ENCODE data around the gene FNDC11. TPM values are rescaled to one million over a fixed set of nuclear protein-coding genes. Genes with fewer than 3 reads are reported as not detected.

Gene FNDC11
- total RNA-seq, 2 experiments from 2014 or later = 0.26 to 0.29 TPM

GRCh38 chr20:63574156-63574828 is 20.3 kb downstream of the FNDC11 start, which contains the start of gene HELZ2:
TSS of gene HELZ2 (minus strand) at chr20:63574239. CDS start at chr20:63572385, 1,854 bp downstream.
- ChIA-PET CTCF (interaction anchor here (0.6 to 1.6 kb wide), 5 partner anchors 26 to 291 kb away, joined by 3 to 7 read pairs (median 4); partner anchors contain the start of gene TPD52L2), POLR2A (interaction anchor here (0.6 to 1.4 kb wide), 12 partner anchors 9 to 386 kb away, joined by 3 to 4 read pairs (median 3); partner anchors contain the start of genes GMEB2, RTEL1 and STMN3)
- peaks cover 6% of the 10 kb centered on the region for H3K36me3 Mint-ChIP-seq (ENCODE audit: low read depth)
- peak within 1 kb of the TSS; percentile 89 for H3K27ac Mint-ChIP-seq
- H3K4me1 Mint-ChIP-seq (ENCODE audit: low read depth) = peaks cover 10% of the 10 kb centered on the region
- peak; percentile 85 for DNase-seq
- peak; percentile 84 for ATAC-seq
- H3K9me3 Mint-ChIP-seq (ENCODE audit: insufficient read depth) = no peaks in the 10 kb centered on the region
- peaks cover 18% of the 10 kb centered on the region for H3K27me3 Mint-ChIP-seq (ENCODE audit: low read depth)
- peak within 1 kb of the TSS; percentile 83 for H3K4me3 Mint-ChIP-seq

DNA sequence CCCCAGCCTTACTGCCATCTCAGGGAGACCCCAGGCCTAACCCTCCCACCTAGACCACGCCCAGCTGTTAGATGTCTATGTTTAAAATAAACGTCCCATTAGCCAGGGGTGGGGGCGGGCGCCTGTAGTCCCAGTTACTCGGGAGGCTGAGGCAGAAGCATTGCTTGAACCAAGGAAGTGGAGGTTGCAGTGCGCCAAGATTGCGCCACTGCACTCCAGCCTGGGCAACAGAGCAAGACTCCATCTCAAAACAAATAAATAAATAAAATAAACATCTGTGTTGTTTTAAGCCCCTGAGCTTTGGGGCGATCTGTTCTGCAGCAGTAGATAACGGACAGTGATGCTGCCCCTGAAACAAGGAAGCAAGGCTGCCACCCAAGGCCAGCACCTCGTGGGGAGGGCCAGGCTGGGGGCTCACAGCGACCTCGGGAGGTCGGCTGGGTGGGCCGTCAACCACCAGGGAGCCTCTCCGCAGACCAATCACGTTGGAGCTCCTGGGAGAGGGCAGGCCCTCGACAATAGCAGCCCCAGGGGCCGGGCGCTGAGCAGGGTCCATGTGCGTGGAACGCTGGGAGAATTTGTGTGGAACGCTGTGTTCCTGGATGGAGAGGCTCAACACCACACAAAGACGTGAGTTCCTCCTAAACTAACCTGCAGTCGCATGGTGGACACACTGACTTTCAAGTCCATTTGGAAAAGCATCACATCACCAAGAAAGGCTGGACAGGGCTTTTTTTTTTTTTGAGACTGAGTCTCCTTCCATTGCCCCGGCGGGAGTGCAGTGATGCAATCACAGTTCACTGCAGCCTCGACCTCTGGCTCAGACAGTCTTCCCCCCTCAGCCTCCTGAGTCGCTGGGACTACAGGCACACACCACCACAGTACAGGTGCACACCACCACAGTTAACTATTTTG is 21.1 kb downstream of the FNDC11 start:
- ATAC-seq (no peak), DNase-seq (no peak)
- POLR2A ChIA-PET = interaction anchor here (0.8 to 1.2 kb wide), 4 partner anchors 46 to 385 kb away, joined by 3 to 4 read pairs (median 4); partner anchors contain the start of gene RTEL1
- peaks cover 2% of the 10 kb centered on the region for H3K4me1 Mint-ChIP-seq (ENCODE audit: low read depth)
- H3K27ac Mint-ChIP-seq = peak overlapping the region; percentile 46
- CTCF ChIA-PET = interaction anchor here (0.8 to 1.6 kb wide), 3 partner anchors 37 to 290 kb away, joined by 3 to 7 read pairs (median 4); partner anchors contain the start of gene TPD52L2
- H3K4me3 Mint-ChIP-seq = peak overlapping the region; percentile 58
- H3K36me3 Mint-ChIP-seq (ENCODE audit: low read depth) = peaks cover 3% of the 10 kb centered on the region
- no peaks in the 10 kb centered on the region for H3K9me3 Mint-ChIP-seq (ENCODE audit: insufficient read depth)
- peaks cover 22% of the 10 kb centered on the region for H3K27me3 Mint-ChIP-seq (ENCODE audit: low read depth)

- Mint-ChIP-seq H3K4me3 (no peak overlapping the region), H3K4me1 (ENCODE audit: low read depth) (peaks cover 1% of the 10 kb centered on the region), H3K27me3 (ENCODE audit: low read depth) (peaks cover 29% of the 10 kb centered on the region), H3K36me3 (ENCODE audit: low read depth) (no peaks in the 10 kb centered on the region), H3K27ac (no peak overlapping the region), H3K9me3 (ENCODE audit: insufficient read depth) (no peaks in the 10 kb centered on the region)
- DNase-seq (no peak), ATAC-seq (no peak)
- ChIA-PET CTCF (no interaction called here), POLR2A (no interaction called here)
Measured at GRCh38 chr20:63576311-63576710, 22.4 kb downstream of the FNDC11 start.

DNA sequence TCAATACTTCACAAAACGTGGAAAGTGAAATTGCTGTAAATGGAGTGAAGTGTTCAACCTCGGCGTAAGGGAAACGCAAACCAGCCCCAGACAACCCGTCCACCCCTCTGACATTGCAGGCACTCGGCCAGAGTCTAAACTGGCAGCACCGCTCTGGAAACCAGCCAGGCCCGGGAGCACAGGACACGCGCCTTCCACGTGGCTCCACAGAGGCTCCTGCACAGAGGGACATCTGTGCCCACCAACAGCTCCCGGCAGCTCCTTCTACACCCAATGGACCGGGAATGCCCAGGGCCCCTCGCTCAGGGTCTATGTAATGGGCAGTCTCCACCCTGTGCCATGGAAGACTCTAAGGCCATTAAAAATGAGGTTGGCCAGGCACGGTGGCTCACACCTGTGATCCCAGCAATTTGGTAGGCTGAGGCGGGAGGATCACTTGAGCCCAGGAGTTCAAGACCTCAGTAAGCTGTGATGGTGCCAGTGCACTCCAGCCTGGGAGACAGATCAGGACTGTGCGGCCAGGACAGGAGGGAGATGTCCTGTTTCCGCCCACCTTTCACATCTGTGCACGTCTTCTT is 23.4 kb downstream of the FNDC11 start:
- CTCF ChIA-PET = interaction anchor here (1.0 kb wide), 1 partner anchor 38 kb away, joined by 4 read pairs; no protein-coding TSS in a partner anchor
- DNase-seq = no peak

DNA sequence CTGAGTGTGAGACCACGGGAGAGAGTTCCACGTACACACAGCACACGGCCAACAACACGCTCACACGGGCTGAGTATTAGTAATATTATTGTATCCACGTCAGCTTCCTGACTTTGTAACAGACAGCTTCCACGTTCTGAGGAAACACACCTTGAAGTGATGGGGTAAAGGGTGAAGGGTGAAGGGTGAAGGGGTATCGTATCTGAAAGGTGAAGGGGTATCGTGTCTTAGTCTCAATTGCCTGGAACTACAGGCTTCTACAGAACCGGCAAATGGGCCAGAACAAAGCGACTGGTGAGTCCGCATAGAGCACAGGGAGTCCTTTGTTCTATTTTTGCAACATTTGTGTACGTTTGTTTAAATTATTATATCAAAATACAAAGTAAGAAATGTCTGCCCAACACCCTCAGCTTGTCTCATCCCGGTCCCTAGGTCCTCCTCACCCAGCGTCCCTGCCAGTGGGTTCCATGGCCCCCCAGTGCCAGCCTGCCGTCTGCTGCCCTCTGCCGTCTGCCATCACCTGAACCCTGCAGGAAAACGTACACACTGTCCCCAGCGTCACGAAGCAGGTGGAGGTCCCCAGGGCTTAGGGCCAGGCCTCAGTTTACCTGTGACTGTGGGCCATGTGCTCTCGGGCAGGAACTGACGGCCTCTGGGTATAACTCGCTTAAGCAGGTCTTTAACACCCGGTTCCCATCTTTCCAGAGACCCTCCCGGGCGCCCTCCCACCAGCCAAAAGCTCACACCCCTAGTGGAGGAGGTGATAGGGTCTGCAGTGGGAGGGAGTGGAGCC is 24.5 kb downstream of the FNDC11 start:
- POLR2A ChIA-PET = no interaction called here
- DNase-seq = no peak
- Mint-ChIP-seq H3K4me3 (no peak overlapping the region), H3K36me3 (ENCODE audit: low read depth) (no peaks in the 10 kb centered on the region), H3K4me1 (ENCODE audit: low read depth) (peaks cover 1% of the 10 kb centered on the region), H3K27ac (no peak overlapping the region), H3K9me3 (ENCODE audit: insufficient read depth) (no peaks in the 10 kb centered on the region), H3K27me3 (ENCODE audit: low read depth) (peaks cover 39% of the 10 kb centered on the region)
- no peak for ATAC-seq
- CTCF ChIA-PET = interaction anchor here (1.0 kb wide), 1 partner anchor 39 kb away, joined by 4 read pairs; no protein-coding TSS in a partner anchor

More for the DNA sequence above, 23.4 kb downstream of the FNDC11 start:
- H3K4me1 Mint-ChIP-seq (ENCODE audit: low read depth) = peaks cover 1% of the 10 kb centered on the region
- no peak overlapping the region for H3K27ac Mint-ChIP-seq
- no peaks in the 10 kb centered on the region for H3K36me3 Mint-ChIP-seq (ENCODE audit: low read depth)
- POLR2A ChIA-PET = no interaction called here
- no peak for ATAC-seq
- H3K4me3 Mint-ChIP-seq = no peak overlapping the region
- H3K9me3 Mint-ChIP-seq (ENCODE audit: insufficient read depth) = no peaks in the 10 kb centered on the region
- peaks cover 31% of the 10 kb centered on the region for H3K27me3 Mint-ChIP-seq (ENCODE audit: low read depth)

- peaks cover 39% of the 10 kb centered on the region for H3K27me3 Mint-ChIP-seq (ENCODE audit: low read depth)
- ChIA-PET POLR2A (no interaction called here), CTCF (interaction anchor here (1.1 kb wide), 1 partner anchor 63 kb away, joined by 4 read pairs; no protein-coding TSS in a partner anchor)
- DNase-seq (no peak), ATAC-seq (no peak)
- peaks cover 1% of the 10 kb centered on the region for H3K4me1 Mint-ChIP-seq (ENCODE audit: low read depth)
- H3K9me3 Mint-ChIP-seq (ENCODE audit: insufficient read depth) = no peaks in the 10 kb centered on the region
- no peak overlapping the region for H3K4me3 Mint-ChIP-seq
- no peak overlapping the region for H3K27ac Mint-ChIP-seq
- no peaks in the 10 kb centered on the region for H3K36me3 Mint-ChIP-seq (ENCODE audit: low read depth)
Measured at GRCh38 chr20:63579017-63579694, 25.2 kb downstream of the FNDC11 start.

GRCh38 chr20:63580796-63581461 is 27.0 kb downstream of the FNDC11 start:
- Mint-ChIP-seq H3K9me3 (ENCODE audit: insufficient read depth) (no peaks in the 10 kb centered on the region), H3K36me3 (ENCODE audit: low read depth) (no peaks in the 10 kb centered on the region), H3K27me3 (ENCODE audit: low read depth) (peaks cover 39% of the 10 kb centered on the region), H3K27ac (no peak overlapping the region), H3K4me3 (no peak overlapping the region), H3K4me1 (ENCODE audit: low read depth) (no peaks in the 10 kb centered on the region)
- ATAC-seq (peak; percentile 88), DNase-seq (peak; percentile 77)
- ChIA-PET CTCF (interaction anchor here (2.2 kb wide), 1 partner anchor 60 kb away, joined by 8 read pairs; no protein-coding TSS in a partner anchor), POLR2A (interaction anchor here (0.7 kb wide), 1 partner anchor 315 kb away, joined by 3 read pairs; no protein-coding TSS in a partner anchor)

GRCh38 chr20:63582382-63583063 is 28.6 kb downstream of the FNDC11 start:
- DNase-seq (no peak), ATAC-seq (no peak)
- ChIA-PET CTCF (interaction anchor here (0.8 to 2.2 kb wide), 2 partner anchors 59 to 187 kb away, joined by 3 to 8 read pairs; no protein-coding TSS in a partner anchor), POLR2A (no interaction called here)
- H3K27me3 Mint-ChIP-seq (ENCODE audit: low read depth) = peaks cover 34% of the 10 kb centered on the region
- H3K36me3 Mint-ChIP-seq (ENCODE audit: low read depth) = no peaks in the 10 kb centered on the region
- no peaks in the 10 kb centered on the region for H3K4me1 Mint-ChIP-seq (ENCODE audit: low read depth)
- H3K27ac Mint-ChIP-seq = no peak overlapping the region
- H3K4me3 Mint-ChIP-seq = no peak overlapping the region
- H3K9me3 Mint-ChIP-seq (ENCODE audit: insufficient read depth) = no peaks in the 10 kb centered on the region

DNA sequence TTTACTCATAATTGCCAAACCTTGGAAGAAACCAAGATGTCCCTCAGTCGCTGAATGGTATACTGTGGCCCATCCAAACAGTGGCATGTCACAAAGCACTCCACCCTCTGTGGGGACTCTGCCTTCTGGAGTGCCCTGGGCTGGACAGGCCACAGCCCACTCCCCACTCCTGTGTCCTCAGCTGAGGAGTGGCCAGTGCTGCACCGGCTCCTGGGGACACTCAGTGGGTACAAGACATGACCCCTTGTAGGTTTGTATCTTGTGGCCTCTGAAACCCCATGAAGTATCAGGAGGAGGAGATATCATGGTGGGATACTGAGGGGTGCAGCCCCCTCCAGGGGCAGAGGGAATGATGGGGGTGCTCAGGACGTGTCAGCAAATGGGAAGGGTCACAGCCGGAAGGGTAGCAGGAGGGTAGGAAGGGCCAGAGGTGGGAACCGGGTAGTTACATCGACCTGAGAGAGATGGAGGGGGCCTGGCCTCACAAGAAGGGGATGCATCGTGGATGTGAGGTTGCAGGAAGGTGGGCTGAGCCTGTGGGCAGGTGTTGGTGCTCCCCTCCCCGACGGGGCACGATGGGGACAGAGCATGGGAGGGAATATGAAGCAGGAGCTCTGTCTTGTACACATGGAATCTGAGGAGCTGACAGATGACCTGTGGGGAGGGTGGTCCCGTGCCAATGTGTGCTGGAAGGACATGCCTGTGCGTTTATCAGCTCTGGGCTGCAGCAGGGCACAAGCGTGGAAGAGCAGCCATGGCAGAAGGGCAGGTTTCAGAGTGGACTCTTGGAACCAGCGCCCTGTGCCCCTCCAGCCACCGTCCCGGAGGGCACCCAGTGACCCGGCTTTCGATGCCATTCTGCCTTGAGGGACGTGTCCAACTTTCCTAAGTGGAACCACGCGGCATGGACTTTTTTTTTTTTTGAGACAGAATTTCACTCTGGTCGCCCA is 31.9 kb downstream of the FNDC11 start:
- no peak overlapping the region for H3K4me3 Mint-ChIP-seq
- ATAC-seq (no peak), DNase-seq (no peak)
- no peak overlapping the region for H3K27ac Mint-ChIP-seq
- H3K36me3 Mint-ChIP-seq (ENCODE audit: low read depth) = peaks cover 13% of the 10 kb centered on the region
- H3K9me3 Mint-ChIP-seq (ENCODE audit: insufficient read depth) = no peaks in the 10 kb centered on the region
- ChIA-PET CTCF (no interaction called here), POLR2A (no interaction called here)
- peaks cover 4% of the 10 kb centered on the region for H3K4me1 Mint-ChIP-seq (ENCODE audit: low read depth)
- peaks cover 14% of the 10 kb centered on the region for H3K27me3 Mint-ChIP-seq (ENCODE audit: low read depth)

Data from activated CD8-positive, alpha-beta T cell treated with anti-CD3 and anti-CD28 coated beads, Interleukin-2, amount 10 ng/mL, durations not matched to agents 7 days and 5 days (primary cell).